Type B pancreatic cell (in vitro differentiated cells): ENCODE results near the gene GAS2L1. TPM values are rescaled to one million over a fixed set of nuclear protein-coding genes. Genes with fewer than 3 reads are reported as not detected.

Experiments used
- DNase-seq: peaks from one replicate; pipeline ENCODE4 v3.0.0; 2021; ENCODE audit warnings: mixed read lengths; ENCODE audit not compliant: unreplicated experiment; ENCODE audit errors: extremely low spot score
- H3K27ac Mint-ChIP-seq: 2 replicates; pipeline ENCODE4 v1.8.0; 2021; ENCODE audit warnings: mild to moderate bottlenecking, mixed read lengths
- H3K27me3 Mint-ChIP-seq: 2 replicates; pipeline ENCODE4 v1.8.0; 2021; ENCODE audit warnings: mixed read lengths
- H3K36me3 Mint-ChIP-seq: 2 replicates; pipeline ENCODE4 v1.8.0; 2021; ENCODE audit warnings: mixed read lengths
- H3K4me1 Mint-ChIP-seq: one replicate; pipeline ENCODE4 v1.8.0; 2021; ENCODE audit warnings: mixed read lengths; ENCODE audit not compliant: unreplicated experiment
- H3K4me3 Mint-ChIP-seq: 2 replicates; pipeline ENCODE4 v1.8.0; 2021; ENCODE audit warnings: mild to moderate bottlenecking, mixed read lengths
- H3K9me3 Mint-ChIP-seq: 2 replicates; pipeline ENCODE4 v1.8.0; 2021; ENCODE audit warnings: mixed read lengths
- CTCF ChIP-seq: fragments of 200-600 bp; sonication (generic); conservative IDR thresholded peaks from 2 replicates; pipeline ENCODE4 v1.5.0; 2021; ENCODE audit warnings: antibody characterized with exemption, mild to moderate bottlenecking
- total RNA-seq: library from RNA; stranded (reverse); gene quantifications from 2 replicates; pipeline ENCODE4 v1.2.1, GENCODE V29; 2021; ENCODE audit warnings: low replicate concordance

GAS2L1 gene
- total RNA-seq, 1 donor from 2014 or later, result 13.5 TPM

GRCh38 chr22:29328055-29328454 lies 21.6 kb downstream of the GAS2L1 start:
- TF ChIP-seq CTCF, result peak; percentile 55
- Mint-ChIP-seq H3K36me3 (no peaks in the 10 kb centered on the region), H3K27me3 (no peaks in the 10 kb centered on the region), H3K27ac (no peak overlapping the region), H3K4me3 (no peak overlapping the region), H3K9me3 (no peaks in the 10 kb centered on the region), H3K4me1 (peaks cover 10% of the 10 kb centered on the region)
- no peak for DNase-seq

GRCh38 chr22:29328566-29329500 lies 22.4 kb downstream of the GAS2L1 start:
- H3K27me3 Mint-ChIP-seq, result no peaks in the 10 kb centered on the region
- H3K4me1 Mint-ChIP-seq, result peaks cover 10% of the 10 kb centered on the region
- no peak for DNase-seq
- no peaks in the 10 kb centered on the region for H3K9me3 Mint-ChIP-seq
- H3K36me3 Mint-ChIP-seq, result no peaks in the 10 kb centered on the region
- no peak for TF ChIP-seq CTCF
- H3K27ac Mint-ChIP-seq, result no peak overlapping the region
- no peak overlapping the region for H3K4me3 Mint-ChIP-seq

GRCh38 chr22:29329581-29329980 lies 23.1 kb downstream of the GAS2L1 start:
- no peaks in the 10 kb centered on the region for H3K27me3 Mint-ChIP-seq
- no peaks in the 10 kb centered on the region for H3K36me3 Mint-ChIP-seq
- no peak for DNase-seq
- H3K4me3 Mint-ChIP-seq, result no peak overlapping the region
- TF ChIP-seq CTCF, result no peak
- no peak overlapping the region for H3K27ac Mint-ChIP-seq
- H3K9me3 Mint-ChIP-seq, result no peaks in the 10 kb centered on the region
- H3K4me1 Mint-ChIP-seq, result peaks cover 10% of the 10 kb centered on the region

GRCh38 chr22:29330291-29330690 lies 23.8 kb downstream of the GAS2L1 start:
- no peak for TF ChIP-seq CTCF
- H3K4me1 Mint-ChIP-seq, result peaks cover 10% of the 10 kb centered on the region
- no peaks in the 10 kb centered on the region for H3K36me3 Mint-ChIP-seq
- no peak overlapping the region for H3K27ac Mint-ChIP-seq
- H3K4me3 Mint-ChIP-seq, result no peak overlapping the region
- no peaks in the 10 kb centered on the region for H3K27me3 Mint-ChIP-seq
- DNase-seq, result no peak
- no peaks in the 10 kb centered on the region for H3K9me3 Mint-ChIP-seq

- no peak overlapping the region for H3K4me3 Mint-ChIP-seq
- H3K36me3 Mint-ChIP-seq, result no peaks in the 10 kb centered on the region
- no peaks in the 10 kb centered on the region for H3K9me3 Mint-ChIP-seq
- DNase-seq, result no peak
- no peak for TF ChIP-seq CTCF
- no peaks in the 10 kb centered on the region for H3K27me3 Mint-ChIP-seq
- no peak overlapping the region for H3K27ac Mint-ChIP-seq
- H3K4me1 Mint-ChIP-seq, result peaks cover 10% of the 10 kb centered on the region
These were observed 24.3 kb downstream of the GAS2L1 start for GRCh38 chr22:29330753-29331152.
